ENCODE data around the gene GAB4. TPM values are rescaled to one million over a fixed set of nuclear protein-coding genes. Genes with fewer than 3 reads are reported as not detected.

GAB4 gene
- total RNA-seq, 1 experiment from 2014 or later = not detected

- no peak overlapping the region for H2AK5ac ChIP-seq (ENCODE audit: insufficient read length, low read length)
- no peaks in the 10 kb centered on the region for H3K4me1 Mint-ChIP-seq
- H3K18ac ChIP-seq (ENCODE audit: insufficient read length, low read depth, low read length) = no peak overlapping the region
- H3K23me2 ChIP-seq (ENCODE audit: insufficient read length, low read depth, low read length, poor library complexity, severe bottlenecking) = no peaks in the 10 kb centered on the region
- H3K9me3 Mint-ChIP-seq = peaks cover 80 to 92% of the 10 kb centered on the region in 2 experiments
- no peak overlapping the region for H4K91ac ChIP-seq (ENCODE audit: insufficient read length, low read depth, low read length)
- H2BK20ac ChIP-seq (ENCODE audit: low read depth, low read length, poor library complexity, severe bottlenecking) = no peak overlapping the region
- no peak overlapping the region for H3T11ph ChIP-seq (ENCODE audit: low read length)
- no peak overlapping the region for H3K23ac ChIP-seq (ENCODE audit: insufficient read length, low read depth, low read length)
- H2BK120ac ChIP-seq (ENCODE audit: low read depth, low read length, poor library complexity, severe bottlenecking) = no peak overlapping the region
- no peak overlapping the region for H3K9ac ChIP-seq (ENCODE audit: extremely low read depth, insufficient read length, low read length)
- no peak overlapping the region for H4K5ac ChIP-seq (ENCODE audit: insufficient read length, low read depth, low read length)
- H2BK12ac ChIP-seq (ENCODE audit: insufficient read length, low read depth, low read length) = no peak overlapping the region
- no peak overlapping the region for H3K4me3 Mint-ChIP-seq
- no peaks in the 10 kb centered on the region for H3K79me1 ChIP-seq (ENCODE audit: insufficient read depth, low read depth, low read length, poor library complexity, severe bottlenecking)
- H2BK5ac ChIP-seq (ENCODE audit: insufficient read length, low read length) = no peak overlapping the region
- no peaks in the 10 kb centered on the region for H3K9me3 ChIP-seq (ENCODE audit: control insufficient read depth, low read depth, low read length)
- H2BK15ac ChIP-seq (ENCODE audit: low read depth, low read length) = no peak overlapping the region
- no peak overlapping the region for H3K4ac ChIP-seq (ENCODE audit: low read depth, low read length)
- 0 out of 7 replicates have a peak, but pooled peaks cover 0 to 4% (median 0%) of the 10 kb centered on the region in 3 experiments for H3K36me3 Mint-ChIP-seq (ENCODE audit: insufficient read depth in 1 of 3, low read depth in 3 of 3)
- H3K27me3 Mint-ChIP-seq (ENCODE audit: low read depth) = peaks cover 26% of the 10 kb centered on the region
- no peak overlapping the region for H3K4me2 ChIP-seq (ENCODE audit: insufficient read depth, insufficient read length, low read length)
- no peak overlapping the region for H3K56ac ChIP-seq (ENCODE audit: insufficient read length, low read depth, low read length)
- H2AFZ ChIP-seq (ENCODE audit: low read length) = no peak overlapping the region
- no peak overlapping the region for H4K8ac ChIP-seq (replicated peaks; ENCODE audit: insufficient read length, low read depth, low read length)
- H3K27ac Mint-ChIP-seq = no peak overlapping the region
- no peak for TF ChIP-seq CTCF (conservative IDR thresholded peaks at IDR 0.05)
- no peak overlapping the region for H3K27ac ChIP-seq (ENCODE audit: insufficient read length, low read depth, low read length)
- no peak overlapping the region for H3K14ac ChIP-seq (ENCODE audit: insufficient read depth, low read length)
- no peak for DNase-seq
- no peaks in the 10 kb centered on the region for H4K20me1 ChIP-seq (ENCODE audit: control insufficient read depth, insufficient read depth, insufficient read length)
- no peaks in the 10 kb centered on the region for H3K79me2 ChIP-seq (ENCODE audit: insufficient read depth, low read length)
- H3K27me3 ChIP-seq (ENCODE audit: insufficient read depth, low read length) = no peaks in the 10 kb centered on the region
- H3K4me1 ChIP-seq (ENCODE audit: insufficient read depth, low read length) = no peaks in the 10 kb centered on the region
- no CpG with 5 or more reads among the region's 1 CpG for WGBS (ENCODE audit: extremely low coverage, insufficient read length, low lambda C conversion rate)
Observed at GRCh38 chr22:16922706-16923105, 85.3 kb downstream of the GAB4 start.

Measured in H9 (cell line).